Stomach (tissue), 4 donors: Measurements from ENCODE around the gene CFAP299.

ENCODE experiments used
- CTCF ChIP-seq, 7 experiments: fragments of 450-650 bp in 4 of 7; fragments of 200-600 bp in 3 of 7; sonication (generic) in 3 of 7; IDR thresholded peaks; one replicate each; pipeline ENCODE4 v1.5.1; 2016 to 2019; ENCODE audit warnings: antibody characterized with exemption in 7 of 7, control low read depth in 2 of 7, mild to moderate bottlenecking in 1 of 7
- EP300 ChIP-seq: sonication (generic); formaldehyde crosslinking; IDR thresholded peaks from one replicate; pipeline ENCODE4 v1.6.1; 2017; ENCODE audit warnings: antibody characterized with exemption

- TF ChIP-seq CTCF (IDR thresholded peaks at IDR 0.05) (no peak), EP300 (no peak)
Measured at GRCh38 chr4:80803337-80803736, 467.8 kb downstream of the CFAP299 start.
